C4-2B (cell line): ENCODE results near the gene FOXRED2.

Experiments used
- H3K27ac ChIP-seq: fragments of 450-650 bp; 2 replicates; pipeline ENCODE4 v1.5.1; 2017
- ZFX ChIP-seq: fragments of 450-650 bp; IDR thresholded peaks from 2 replicates; pipeline ENCODE4 v1.6.1; 2017
- TF ChIP-seq, protein P1 (sequence below): fragments of 450-650 bp; conservative IDR thresholded peaks from 2 replicates; pipeline ENCODE4 v1.5.1; 2017; ENCODE audit warnings: mild to moderate bottlenecking

FOXRED2 gene

DNA sequence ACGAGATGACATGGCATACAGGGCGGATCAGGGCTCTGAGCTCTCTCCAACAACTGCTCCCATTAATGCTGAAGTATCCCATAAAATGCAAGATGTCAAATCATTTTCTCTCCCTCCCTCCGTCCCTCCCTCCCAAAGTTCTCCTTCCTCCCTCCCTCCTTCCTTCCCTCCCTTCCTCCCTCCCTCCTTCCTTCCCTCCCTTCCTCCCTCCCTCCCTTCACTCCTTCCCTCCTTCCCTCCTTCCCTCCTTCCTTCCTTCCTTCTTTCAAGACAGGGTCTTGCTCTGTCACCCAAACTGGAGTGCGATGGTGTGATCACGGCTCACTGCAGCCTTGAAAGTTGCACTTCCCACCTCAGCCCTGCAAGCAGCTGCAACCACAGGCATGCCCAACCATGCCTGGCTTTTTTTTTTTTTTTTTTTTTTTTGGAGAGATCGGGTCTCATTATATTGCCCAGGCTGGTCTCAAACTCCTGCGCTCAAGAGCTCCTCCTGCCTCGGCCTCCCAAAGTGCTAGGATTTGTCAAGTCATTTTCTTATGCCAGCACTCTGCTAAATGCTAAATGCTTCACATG is 63.6 kb downstream of the FOXRED2 start:
- TF ChIP-seq ZFX, result no peak
- TF ChIP-seq, protein P1, sequence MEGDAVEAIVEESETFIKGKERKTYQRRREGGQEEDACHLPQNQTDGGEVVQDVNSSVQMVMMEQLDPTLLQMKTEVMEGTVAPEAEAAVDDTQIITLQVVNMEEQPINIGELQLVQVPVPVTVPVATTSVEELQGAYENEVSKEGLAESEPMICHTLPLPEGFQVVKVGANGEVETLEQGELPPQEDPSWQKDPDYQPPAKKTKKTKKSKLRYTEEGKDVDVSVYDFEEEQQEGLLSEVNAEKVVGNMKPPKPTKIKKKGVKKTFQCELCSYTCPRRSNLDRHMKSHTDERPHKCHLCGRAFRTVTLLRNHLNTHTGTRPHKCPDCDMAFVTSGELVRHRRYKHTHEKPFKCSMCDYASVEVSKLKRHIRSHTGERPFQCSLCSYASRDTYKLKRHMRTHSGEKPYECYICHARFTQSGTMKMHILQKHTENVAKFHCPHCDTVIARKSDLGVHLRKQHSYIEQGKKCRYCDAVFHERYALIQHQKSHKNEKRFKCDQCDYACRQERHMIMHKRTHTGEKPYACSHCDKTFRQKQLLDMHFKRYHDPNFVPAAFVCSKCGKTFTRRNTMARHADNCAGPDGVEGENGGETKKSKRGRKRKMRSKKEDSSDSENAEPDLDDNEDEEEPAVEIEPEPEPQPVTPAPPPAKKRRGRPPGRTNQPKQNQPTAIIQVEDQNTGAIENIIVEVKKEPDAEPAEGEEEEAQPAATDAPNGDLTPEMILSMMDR, result no peak
- no peak overlapping the region for H3K27ac ChIP-seq

DNA sequence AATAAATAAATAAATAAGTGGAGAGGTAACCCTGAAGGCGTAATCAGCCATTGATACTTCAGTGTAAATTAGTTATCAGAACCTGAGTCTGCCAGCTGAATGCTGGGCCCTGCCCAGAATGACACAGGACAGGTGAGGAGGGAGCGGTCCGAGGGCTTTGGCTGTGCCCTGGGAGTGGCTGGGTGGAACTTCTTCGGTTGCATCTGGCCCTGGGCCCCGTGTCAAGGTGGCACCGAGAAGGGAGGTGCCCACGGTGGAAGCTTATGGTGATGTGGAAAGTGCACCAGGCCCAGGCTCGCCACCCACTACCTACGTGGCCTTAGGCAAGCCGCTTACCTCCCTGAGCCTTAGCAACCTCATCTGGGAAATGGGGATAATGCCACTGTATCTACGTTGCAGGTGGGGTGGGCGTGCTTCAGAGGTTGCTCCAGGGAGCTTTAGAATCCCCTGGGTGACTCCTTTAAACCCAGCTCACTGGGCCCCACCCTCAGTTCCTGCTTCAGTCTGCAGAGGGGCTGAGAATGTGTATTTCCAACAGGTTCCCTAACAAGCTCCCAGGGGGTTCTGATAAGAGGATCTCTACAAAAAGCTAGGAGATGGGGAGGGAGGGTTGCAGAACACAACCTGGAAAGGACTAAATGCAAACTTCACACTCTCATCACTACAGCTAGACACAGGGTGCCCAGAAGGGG is 64.2 kb downstream of the FOXRED2 start:
- TF ChIP-seq, protein P1, result no peak
- no peak for TF ChIP-seq ZFX
- no peak overlapping the region for H3K27ac ChIP-seq

DNA sequence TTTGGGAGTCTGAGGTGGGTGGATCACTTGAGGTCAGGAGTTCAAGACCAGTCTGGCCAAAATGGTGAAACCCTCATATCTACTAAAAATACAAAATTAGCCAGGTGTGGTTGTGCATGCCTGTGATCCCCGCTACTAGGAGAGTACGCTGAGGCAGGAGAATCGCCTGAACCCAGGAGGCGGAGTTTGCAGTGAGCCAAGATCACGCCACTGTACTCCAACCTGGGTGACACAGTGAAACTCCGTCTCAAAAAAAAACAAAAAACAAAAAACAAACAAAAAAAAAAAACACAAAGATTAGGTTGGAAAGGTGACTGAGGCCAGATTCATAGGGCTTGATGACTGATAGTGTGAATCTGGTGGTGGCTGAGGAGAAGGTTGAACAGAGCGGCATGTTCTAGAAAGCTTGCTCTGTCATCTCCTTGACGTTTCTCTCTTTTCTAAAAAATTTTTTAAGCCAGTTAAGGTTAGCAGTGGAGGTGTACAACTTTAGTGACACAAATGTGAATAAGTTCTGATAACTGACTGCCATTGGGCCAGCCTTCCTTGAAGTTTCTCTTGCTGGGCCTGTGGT is 66.3 kb downstream of the FOXRED2 start:
- no peak overlapping the region for H3K27ac ChIP-seq
- TF ChIP-seq ZFX, result no peak
- TF ChIP-seq, protein P1, result no peak

DNA sequence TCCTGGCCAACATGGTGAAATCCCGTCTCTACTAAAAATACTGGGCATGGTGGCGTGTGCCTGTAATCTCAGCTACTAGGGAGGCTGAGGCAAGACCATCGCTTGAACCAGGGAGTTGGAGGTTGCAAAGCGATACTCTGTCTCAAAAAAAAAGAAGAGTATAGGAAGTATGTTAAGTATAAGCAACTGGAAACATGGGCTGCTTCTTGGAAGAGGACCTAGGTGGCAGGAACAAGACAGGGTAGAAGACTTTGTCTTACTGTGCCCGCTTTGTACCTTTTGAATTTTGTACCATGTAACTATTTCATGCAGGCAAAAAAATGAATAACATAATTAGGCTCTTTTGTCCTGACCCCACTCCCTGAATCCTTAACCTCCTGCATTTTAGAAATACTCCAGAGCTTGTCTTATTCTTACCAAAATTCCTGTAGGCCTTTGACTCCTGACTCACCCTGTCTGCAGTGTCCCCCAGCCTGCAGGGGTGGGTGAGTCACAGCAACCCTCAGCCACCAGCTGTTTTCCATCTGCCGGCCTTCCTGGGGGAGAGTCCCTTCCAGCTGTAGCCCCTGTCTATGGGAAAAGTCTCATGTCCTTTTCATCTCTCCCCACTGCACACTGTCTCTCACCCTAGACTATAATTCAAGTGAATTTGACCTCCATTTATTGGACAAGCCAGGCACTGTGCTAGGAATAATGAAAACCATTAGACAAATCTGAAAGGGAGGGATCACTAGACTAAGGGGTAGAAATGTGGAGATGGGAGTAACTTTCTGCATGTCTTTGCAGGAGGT is 67.2 kb downstream of the FOXRED2 start:
- H3K27ac ChIP-seq, result no peak overlapping the region
- TF ChIP-seq, protein P1, result no peak
- TF ChIP-seq ZFX, result no peak
